WTC11 (cell line): ENCODE data around the gene PKD2L1. TPM values are rescaled to one million over a fixed set of nuclear protein-coding genes. Genes with fewer than 3 reads are reported as not detected.
A peak's percentile ranks its signal among the peaks of the same experiment; 100 is the strongest.

Experiments
- ATAC-seq: fragments of 200-7000 bp; cut with Tn5 transposase; 2 replicates; pipeline ENCODE4 v1.10.0; 2021; ENCODE audit warnings: mild to moderate bottlenecking, moderate library complexity
- CTCF ChIA-PET: fragments of 300-600 bp; sonication (Branson Sonifier 250); formaldehyde crosslinking; loops from one replicate; lab custom pipeline; 2021; ENCODE audit warnings: antibody characterized with exemption; lab: Charles Lee
- POLR2A ChIA-PET: fragments of 350-600 bp; sonication (Branson Sonifier 250); formaldehyde crosslinking; loops from one replicate; lab custom pipeline; 2021; ENCODE audit warnings: antibody characterized with exemption; lab: Charles Lee
- DNase-seq: peaks from one replicate; pipeline ENCODE4 v3.0.0; 2021; ENCODE audit warnings: low spot score
- H3K27ac Mint-ChIP-seq: 2 replicates; pipeline ENCODE4 v1.8.0; 2021; ENCODE audit warnings: mixed read lengths
- H3K27me3 Mint-ChIP-seq: 2 replicates; pipeline ENCODE4 v1.8.0; 2021; ENCODE audit warnings: low read depth, mild to moderate bottlenecking, moderate library complexity, mixed read lengths
- H3K36me3 Mint-ChIP-seq: 2 replicates; pipeline ENCODE4 v1.8.0; 2021; ENCODE audit warnings: mixed read lengths
- H3K4me1 Mint-ChIP-seq: 2 replicates; pipeline ENCODE4 v1.8.0; 2022; ENCODE audit warnings: mixed read lengths
- H3K4me3 Mint-ChIP-seq: 2 replicates; pipeline ENCODE4 v1.8.0; 2021; ENCODE audit warnings: mild to moderate bottlenecking, moderate library complexity, mixed read lengths
- H3K9me3 Mint-ChIP-seq: 2 replicates; pipeline ENCODE4 v1.8.0; 2021; ENCODE audit warnings: mixed read lengths
- CREM ChIP-seq: sonication (generic); formaldehyde crosslinking; IDR thresholded peaks from 2 replicates; pipeline ENCODE4 v1.8.1; 2022; ENCODE audit warnings: mild to moderate bottlenecking, missing genetic modification reagents, moderate library complexity
- ELF4 ChIP-seq: sonication (generic); formaldehyde crosslinking; IDR thresholded peaks from 2 replicates; pipeline ENCODE4 v1.8.1; 2022; ENCODE audit warnings: low read depth, mild to moderate bottlenecking, moderate library complexity, missing genetic modification reagents
- ESRRA ChIP-seq: sonication (generic); formaldehyde crosslinking; IDR thresholded peaks from 2 replicates; pipeline ENCODE4 v1.8.1; 2022; ENCODE audit warnings: mild to moderate bottlenecking, missing genetic modification reagents, borderline replicate concordance
- FOXP4 ChIP-seq: sonication (generic); formaldehyde crosslinking; IDR thresholded peaks from 2 replicates; pipeline ENCODE4 v1.8.0; 2022; ENCODE audit warnings: mild to moderate bottlenecking, missing genetic modification reagents
- HMGA2 ChIP-seq: fragments of 250-450 bp; sonication (Bioruptor Pico); IDR thresholded peaks from 2 replicates; pipeline ENCODE4 v1.4.0; 2021; ENCODE audit warnings: mild to moderate bottlenecking, moderate library complexity
- IRF2 ChIP-seq: sonication (generic); formaldehyde crosslinking; IDR thresholded peaks from 2 replicates; pipeline ENCODE4 v1.8.0; 2022; ENCODE audit warnings: low read depth, missing genetic modification reagents, borderline replicate concordance
- MLX ChIP-seq: sonication (generic); formaldehyde crosslinking; IDR thresholded peaks from 2 replicates; pipeline ENCODE4 v1.8.1; 2023; ENCODE audit warnings: mild to moderate bottlenecking, missing genetic modification reagents, moderate library complexity
- MXD4 ChIP-seq: fragments of 250-450 bp; sonication (Bioruptor Pico); IDR thresholded peaks from 2 replicates; pipeline ENCODE4 v1.8.0; 2021; ENCODE audit warnings: mild to moderate bottlenecking, moderate library complexity, borderline replicate concordance
- PRRX2 ChIP-seq: fragments of 250-450 bp; sonication (Bioruptor Pico); IDR thresholded peaks from 2 replicates; pipeline ENCODE4 v1.8.0; 2021; ENCODE audit warnings: mild to moderate bottlenecking
- SMAD3 ChIP-seq: sonication (generic); formaldehyde crosslinking; IDR thresholded peaks from 2 replicates; pipeline ENCODE4 v1.8.0; 2022; ENCODE audit warnings: missing genetic modification reagents, mild to moderate bottlenecking, borderline replicate concordance
- SMAD4 ChIP-seq: sonication (generic); formaldehyde crosslinking; IDR thresholded peaks from 2 replicates; pipeline ENCODE4 v1.8.0; 2022; ENCODE audit warnings: mild to moderate bottlenecking, missing genetic modification reagents
- TCF7 ChIP-seq: sonication (generic); formaldehyde crosslinking; IDR thresholded peaks from 2 replicates; pipeline ENCODE4 v1.8.0; 2022; ENCODE audit warnings: mild to moderate bottlenecking, low read depth, missing genetic modification reagents, moderate library complexity
- TEAD4 ChIP-seq: sonication (generic); formaldehyde crosslinking; IDR thresholded peaks from 2 replicates; pipeline ENCODE4 v1.8.0; 2022; ENCODE audit warnings: mild to moderate bottlenecking, missing genetic modification reagents
- TP53 ChIP-seq: sonication (generic); formaldehyde crosslinking; IDR thresholded peaks from 2 replicates; pipeline ENCODE4 v1.8.1; 2023; ENCODE audit warnings: mild to moderate bottlenecking, missing genetic modification reagents
- USF1 ChIP-seq: sonication (generic); formaldehyde crosslinking; IDR thresholded peaks from 2 replicates; pipeline ENCODE4 v1.8.0; 2022; ENCODE audit warnings: mild to moderate bottlenecking, missing genetic modification reagents
- ZNF121 ChIP-seq: sonication (generic); formaldehyde crosslinking; IDR thresholded peaks from 2 replicates; pipeline ENCODE4 v1.8.0; 2023; ENCODE audit warnings: missing genetic modification reagents
- ZNF232 ChIP-seq: sonication (generic); formaldehyde crosslinking; IDR thresholded peaks from 2 replicates; pipeline ENCODE4 v1.8.0; 2022; ENCODE audit warnings: mild to moderate bottlenecking, missing genetic modification reagents
- ZNF263 ChIP-seq: sonication (generic); formaldehyde crosslinking; IDR thresholded peaks from 2 replicates; pipeline ENCODE4 v1.8.1; 2022; ENCODE audit warnings: low read depth, mild to moderate bottlenecking, moderate library complexity, missing genetic modification reagents
- ZNF396 ChIP-seq: fragments of 250-450 bp; sonication (Bioruptor Pico); IDR thresholded peaks from 2 replicates; pipeline ENCODE4 v1.8.0; 2021; ENCODE audit warnings: mild to moderate bottlenecking, moderate library complexity, borderline replicate concordance
- ZNF532 ChIP-seq: fragments of 250-450 bp; sonication (Bioruptor Pico); IDR thresholded peaks from 2 replicates; pipeline ENCODE4 v1.9.0; 2021; ENCODE audit warnings: mild to moderate bottlenecking, borderline replicate concordance
- total RNA-seq: library from RNA; stranded (reverse); gene quantifications from 3 replicates; pipeline ENCODE4 v1.2.3, GENCODE V29; 2021
- TF ChIP-seq, protein P1 (sequence below): sonication (generic); formaldehyde crosslinking; IDR thresholded peaks from 2 replicates; pipeline ENCODE4 v1.8.0; 2023; ENCODE audit warnings: missing genetic modification reagents
- TF ChIP-seq, protein P2 (sequence below): sonication (generic); formaldehyde crosslinking; IDR thresholded peaks from 2 replicates; pipeline ENCODE4 v1.8.1; 2022; ENCODE audit warnings: low read depth, missing genetic modification reagents, borderline replicate concordance
- TF ChIP-seq, protein P3 (sequence below): sonication (generic); formaldehyde crosslinking; IDR thresholded peaks from 2 replicates; pipeline ENCODE4 v1.8.0; 2022; ENCODE audit warnings: mild to moderate bottlenecking, missing genetic modification reagents

The PKD2L1 gene
- total RNA-seq, 1 experiment from 2014 or later = not detected

DNA sequence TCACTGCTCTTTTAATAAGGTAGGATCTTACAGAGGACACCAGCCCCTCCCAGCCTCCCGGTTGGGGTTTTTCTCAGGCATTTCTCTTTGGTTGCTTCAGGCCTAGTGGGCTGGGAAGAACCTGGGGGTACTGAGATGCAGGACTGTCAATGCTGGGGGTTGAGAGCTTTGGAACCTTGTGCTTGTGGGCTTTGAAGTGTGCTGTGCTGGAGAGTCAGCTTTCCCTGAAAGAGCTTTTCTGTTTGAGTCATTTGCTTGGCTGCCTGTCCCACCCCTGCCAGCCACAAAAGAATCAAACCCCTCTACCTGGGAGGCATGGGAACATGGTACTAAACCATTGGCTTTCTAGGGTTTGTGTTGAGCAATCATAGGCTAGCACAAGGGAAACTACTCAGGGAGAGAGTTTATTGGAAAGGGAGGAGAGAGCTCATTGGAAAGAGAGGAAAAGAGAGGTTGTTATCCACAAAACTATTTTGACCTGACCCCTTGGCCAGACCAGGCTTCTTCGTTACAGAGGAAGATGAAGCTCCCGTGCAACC is 18.4 kb upstream of the PKD2L1 start:
- Mint-ChIP-seq H3K36me3 (peaks cover 59% of the 10 kb centered on the region), H3K9me3 (no peaks in the 10 kb centered on the region), H3K27me3 (no peaks in the 10 kb centered on the region), H3K27ac (peak overlapping the region; percentile 98), H3K4me3 (peak overlapping the region; percentile 96), H3K4me1 (peaks cover 63% of the 10 kb centered on the region)
- CTCF ChIA-PET = interaction anchor here (0.7 to 3.6 kb wide), 8 partner anchors 9 to 371 kb away, joined by 3 to 21 read pairs (median 4); no protein-coding TSS in a partner anchor
- ATAC-seq = no peak
- TF ChIP-seq USF1 (no peak), ZNF532 (CRISPR knock-in tag) (no peak), TP53 (CRISPR knock-in tag) (no peak), CREM (CRISPR knock-in tag) (no peak), ZNF232 (no peak), TEAD4 (no peak), PRRX2 (CRISPR knock-in tag) (no peak), FOXP4 (CRISPR knock-in tag) (no peak), MLX (CRISPR knock-in tag) (no peak)
- TF ChIP-seq, protein P1, sequence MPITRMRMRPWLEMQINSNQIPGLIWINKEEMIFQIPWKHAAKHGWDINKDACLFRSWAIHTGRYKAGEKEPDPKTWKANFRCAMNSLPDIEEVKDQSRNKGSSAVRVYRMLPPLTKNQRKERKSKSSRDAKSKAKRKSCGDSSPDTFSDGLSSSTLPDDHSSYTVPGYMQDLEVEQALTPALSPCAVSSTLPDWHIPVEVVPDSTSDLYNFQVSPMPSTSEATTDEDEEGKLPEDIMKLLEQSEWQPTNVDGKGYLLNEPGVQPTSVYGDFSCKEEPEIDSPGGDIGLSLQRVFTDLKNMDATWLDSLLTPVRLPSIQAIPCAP (CRISPR knock-in tag) = no peak
- POLR2A ChIA-PET = interaction anchor here (5.5 kb wide), 1 partner anchor 26 kb away, joined by 104 read pairs; no protein-coding TSS in a partner anchor
- no peak for DNase-seq

- Mint-ChIP-seq H3K4me1 (peaks cover 62% of the 10 kb centered on the region), H3K27ac (peak overlapping the region; percentile 98)
- no peak for ATAC-seq
Observed at GRCh38 chr10:100347568-100348195, 17.7 kb upstream of the PKD2L1 start.

More at GRCh38 chr10:100347568-100348195, 17.7 kb upstream of the PKD2L1 start:
- no peak for DNase-seq
- ChIA-PET POLR2A (interaction anchor here (1.6 to 5.5 kb wide), 3 partner anchors 23 to 134 kb away, joined by 4 to 104 read pairs (median 17); no protein-coding TSS in a partner anchor), CTCF (interaction anchor here (1.0 to 3.6 kb wide), 6 partner anchors 23 to 370 kb away, joined by 3 to 27 read pairs (median 10); no protein-coding TSS in a partner anchor)
- no peaks in the 10 kb centered on the region for H3K9me3 Mint-ChIP-seq
- TF ChIP-seq ZNF396 (CRISPR knock-in tag) (no peak), SMAD4 (CRISPR knock-in tag) (no peak), ELF4 (CRISPR knock-in tag) (no peak), TCF7 (CRISPR knock-in tag) (no peak), PRRX2 (CRISPR knock-in tag) (no peak), ZNF121 (no peak), MLX (CRISPR knock-in tag) (no peak), ZNF232 (no peak), IRF2 (CRISPR knock-in tag) (no peak), SMAD3 (CRISPR knock-in tag) (no peak), HMGA2 (CRISPR knock-in tag) (no peak), MXD4 (CRISPR knock-in tag) (no peak), ZNF263 (CRISPR knock-in tag) (no peak), ESRRA (CRISPR knock-in tag) (no peak)
- TF ChIP-seq, protein P2, sequence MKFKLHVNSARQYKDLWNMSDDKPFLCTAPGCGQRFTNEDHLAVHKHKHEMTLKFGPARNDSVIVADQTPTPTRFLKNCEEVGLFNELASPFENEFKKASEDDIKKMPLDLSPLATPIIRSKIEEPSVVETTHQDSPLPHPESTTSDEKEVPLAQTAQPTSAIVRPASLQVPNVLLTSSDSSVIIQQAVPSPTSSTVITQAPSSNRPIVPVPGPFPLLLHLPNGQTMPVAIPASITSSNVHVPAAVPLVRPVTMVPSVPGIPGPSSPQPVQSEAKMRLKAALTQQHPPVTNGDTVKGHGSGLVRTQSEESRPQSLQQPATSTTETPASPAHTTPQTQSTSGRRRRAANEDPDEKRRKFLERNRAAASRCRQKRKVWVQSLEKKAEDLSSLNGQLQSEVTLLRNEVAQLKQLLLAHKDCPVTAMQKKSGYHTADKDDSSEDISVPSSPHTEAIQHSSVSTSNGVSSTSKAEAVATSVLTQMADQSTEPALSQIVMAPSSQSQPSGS (CRISPR knock-in tag) = no peak
- TF ChIP-seq, protein P3, sequence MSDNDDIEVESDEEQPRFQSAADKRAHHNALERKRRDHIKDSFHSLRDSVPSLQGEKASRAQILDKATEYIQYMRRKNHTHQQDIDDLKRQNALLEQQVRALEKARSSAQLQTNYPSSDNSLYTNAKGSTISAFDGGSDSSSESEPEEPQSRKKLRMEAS (CRISPR knock-in tag) = no peak
- TF ChIP-seq, all 79 proteins: peak for 0
- Mint-ChIP-seq H3K27me3 (no peaks in the 10 kb centered on the region), H3K4me3 (peak overlapping the region; percentile 96), H3K36me3 (peaks cover 51% of the 10 kb centered on the region)
